DOHH2 (cell line): Measurements from ENCODE around the gene RAD9A.

ENCODE experiments used
- CTCF ChIP-seq: fragments of 200-600 bp; sonication (generic); IDR thresholded peaks from one replicate; pipeline ENCODE4 v1.5.1; 2014; ENCODE audit warnings: antibody characterized with exemption, mild to moderate bottlenecking, low read depth, low read length; ENCODE audit not compliant: poor library complexity, severe bottlenecking
- EZH2phosphoT487 ChIP-seq: fragments of 200-600 bp; sonication (generic); IDR thresholded peaks from 2 replicates; pipeline ENCODE4 v1.6.1; 2017; ENCODE audit warnings: borderline replicate concordance, mild to moderate bottlenecking, antibody characterized with exemption, low read length, moderate library complexity, mixed read lengths

GRCh38 chr11:67393990-67394389 is 2.2 kb downstream of the RAD9A start:
- TF ChIP-seq CTCF (no peak), EZH2phosphoT487 (no peak)
